ENCODE results near the gene SYNDIG1. TPM values are rescaled to one million over a fixed set of nuclear protein-coding genes. Genes with fewer than 3 reads are reported as not detected.

Gene SYNDIG1
- total and polyA plus RNA-seq, 2 experiments from 2014 or later, result 1.7 to 2.4 TPM

- Histone ChIP-seq H3K27ac (no peak overlapping the region), H3K9me3 (ENCODE audit: low read depth) (no peaks in the 10 kb centered on the region), H3K4me1 (ENCODE audit: low read depth) (no peaks in the 10 kb centered on the region), H3K27me3 (peaks cover 8% of the 10 kb centered on the region), H3K4me3 (no peak overlapping the region), H3K36me3 (no peaks in the 10 kb centered on the region)
- no peak for TF ChIP-seq CTCF (IDR thresholded peaks at IDR 0.05; ENCODE audit: low read depth, low read length)
- no peak for DNase-seq (ENCODE audit: low read depth in 1 of 2, low spot score in 1 of 2)
These were observed 145.9 kb downstream of the SYNDIG1 start for GRCh38 chr20:24615353-24615752.

- H3K27me3 ChIP-seq, result peaks cover 8% of the 10 kb centered on the region
- H3K4me1 ChIP-seq (ENCODE audit: low read depth), result no peaks in the 10 kb centered on the region
- no peaks in the 10 kb centered on the region for H3K36me3 ChIP-seq
- H3K4me3 ChIP-seq, result no peak overlapping the region
- H3K27ac ChIP-seq, result no peak overlapping the region
- no peak for DNase-seq (ENCODE audit: low read depth in 1 of 2, low spot score in 1 of 2)
- H3K9me3 ChIP-seq (ENCODE audit: low read depth), result no peaks in the 10 kb centered on the region
- TF ChIP-seq CTCF (IDR thresholded peaks at IDR 0.05; ENCODE audit: low read depth, low read length), result no peak
These were observed 147.0 kb downstream of the SYNDIG1 start for GRCh38 chr20:24616258-24617079.

- Histone ChIP-seq H3K36me3 (no peaks in the 10 kb centered on the region), H3K4me1 (ENCODE audit: low read depth) (no peaks in the 10 kb centered on the region), H3K27ac (no peak overlapping the region), H3K4me3 (no peak overlapping the region), H3K27me3 (peaks cover 8% of the 10 kb centered on the region), H3K9me3 (ENCODE audit: low read depth) (no peaks in the 10 kb centered on the region)
- no peak for DNase-seq (ENCODE audit: low read depth in 1 of 2, low spot score in 1 of 2)
- TF ChIP-seq CTCF (IDR thresholded peaks at IDR 0.05; ENCODE audit: low read depth, low read length), result no peak
These were observed 147.6 kb downstream of the SYNDIG1 start for GRCh38 chr20:24617080-24617432.

GRCh38 chr20:24617757-24618450 is 148.5 kb downstream of the SYNDIG1 start:
- Histone ChIP-seq H3K36me3 (no peaks in the 10 kb centered on the region), H3K4me1 (ENCODE audit: low read depth) (no peaks in the 10 kb centered on the region), H3K27ac (no peak overlapping the region), H3K27me3 (peaks cover 8% of the 10 kb centered on the region), H3K9me3 (ENCODE audit: low read depth) (no peaks in the 10 kb centered on the region), H3K4me3 (no peak overlapping the region)
- TF ChIP-seq CTCF (IDR thresholded peaks at IDR 0.05; ENCODE audit: low read depth, low read length), result no peak
- DNase-seq (ENCODE audit: low read depth in 1 of 2, low spot score in 1 of 2), result no peak

- TF ChIP-seq CTCF (IDR thresholded peaks at IDR 0.05; ENCODE audit: low read depth, low read length), result no peak
- Histone ChIP-seq H3K27ac (no peak overlapping the region), H3K4me1 (ENCODE audit: low read depth) (no peaks in the 10 kb centered on the region), H3K27me3 (peaks cover 8% of the 10 kb centered on the region), H3K36me3 (no peaks in the 10 kb centered on the region), H3K9me3 (ENCODE audit: low read depth) (no peaks in the 10 kb centered on the region), H3K4me3 (no peak overlapping the region)
- no peak for DNase-seq (ENCODE audit: low read depth in 1 of 2, low spot score in 1 of 2)
These were observed 149.3 kb downstream of the SYNDIG1 start for GRCh38 chr20:24618739-24619138.

All from cardiac muscle cell (in vitro differentiated cells and primary cell).